Measurements from ENCODE around the gene INSYN2A.

DNA sequence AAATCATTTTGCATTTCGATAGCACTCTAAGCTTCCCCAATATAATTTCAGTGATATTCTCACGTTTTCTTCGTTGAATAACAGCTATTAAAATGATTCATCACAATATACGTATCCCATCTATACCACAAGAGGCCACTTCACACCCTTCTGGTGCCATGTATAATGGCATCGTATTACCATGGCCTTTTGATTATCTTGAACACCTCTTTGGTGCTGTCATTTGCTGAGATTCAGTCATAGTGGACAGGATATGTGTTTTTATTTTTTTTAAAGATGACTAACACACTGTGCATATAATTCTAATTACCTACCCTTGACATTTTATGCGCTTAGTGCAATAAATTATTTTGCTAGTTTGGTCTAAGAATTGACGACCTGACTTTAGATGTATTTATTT is 6.7 kb upstream of the INSYN2A start:
- TF ChIP-seq, protein P1, sequence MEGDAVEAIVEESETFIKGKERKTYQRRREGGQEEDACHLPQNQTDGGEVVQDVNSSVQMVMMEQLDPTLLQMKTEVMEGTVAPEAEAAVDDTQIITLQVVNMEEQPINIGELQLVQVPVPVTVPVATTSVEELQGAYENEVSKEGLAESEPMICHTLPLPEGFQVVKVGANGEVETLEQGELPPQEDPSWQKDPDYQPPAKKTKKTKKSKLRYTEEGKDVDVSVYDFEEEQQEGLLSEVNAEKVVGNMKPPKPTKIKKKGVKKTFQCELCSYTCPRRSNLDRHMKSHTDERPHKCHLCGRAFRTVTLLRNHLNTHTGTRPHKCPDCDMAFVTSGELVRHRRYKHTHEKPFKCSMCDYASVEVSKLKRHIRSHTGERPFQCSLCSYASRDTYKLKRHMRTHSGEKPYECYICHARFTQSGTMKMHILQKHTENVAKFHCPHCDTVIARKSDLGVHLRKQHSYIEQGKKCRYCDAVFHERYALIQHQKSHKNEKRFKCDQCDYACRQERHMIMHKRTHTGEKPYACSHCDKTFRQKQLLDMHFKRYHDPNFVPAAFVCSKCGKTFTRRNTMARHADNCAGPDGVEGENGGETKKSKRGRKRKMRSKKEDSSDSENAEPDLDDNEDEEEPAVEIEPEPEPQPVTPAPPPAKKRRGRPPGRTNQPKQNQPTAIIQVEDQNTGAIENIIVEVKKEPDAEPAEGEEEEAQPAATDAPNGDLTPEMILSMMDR (IDR thresholded peaks at IDR 0.05; ENCODE audit: low read depth, low read length, missing input control): no peak
- TF ChIP-seq, protein P2, sequence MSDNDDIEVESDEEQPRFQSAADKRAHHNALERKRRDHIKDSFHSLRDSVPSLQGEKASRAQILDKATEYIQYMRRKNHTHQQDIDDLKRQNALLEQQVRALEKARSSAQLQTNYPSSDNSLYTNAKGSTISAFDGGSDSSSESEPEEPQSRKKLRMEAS (IDR thresholded peaks at IDR 0.05): no peak
